ENCODE data around the gene CRYL1.

Gene CRYL1

GRCh38 chr13:20362484-20363041 is 163.1 kb downstream of the CRYL1 start:
- no peak for DNase-seq

- DNase-seq = no peak
Measured at GRCh38 chr13:20360835-20361412, 164.7 kb downstream of the CRYL1 start.

- DNase-seq = no peak
Measured at GRCh38 chr13:20360041-20360491, 165.6 kb downstream of the CRYL1 start.

GRCh38 chr13:20359335-20359734 is 166.3 kb downstream of the CRYL1 start:
- no peak for DNase-seq

GRCh38 chr13:20358022-20358421 is 167.6 kb downstream of the CRYL1 start:
- DNase-seq = no peak

- DNase-seq = no peak
Measured at GRCh38 chr13:20356444-20356843, 169.2 kb downstream of the CRYL1 start.

- DNase-seq = no peak
Measured at GRCh38 chr13:20354722-20355121, 170.9 kb downstream of the CRYL1 start.

- DNase-seq = no peak
Measured at GRCh38 chr13:20353973-20354372, 171.7 kb downstream of the CRYL1 start.
